Stomach (tissue), 4 donors: ENCODE results near the gene LPA.

Source experiments
- POLR2A ChIP-seq, 4 donors: fragments of 450-650 bp; IDR thresholded peaks; one replicate each; pipeline ENCODE4 v1.6.1; 2016; ENCODE audit warnings: antibody characterized with exemption in 4 of 4, control low read depth in 2 of 4, mild to moderate bottlenecking in 1 of 4, moderate library complexity in 1 of 4
- TF ChIP-seq, protein P1 (sequence below), 7 experiments: fragments of 450-650 bp in 4 of 7; fragments of 200-600 bp in 3 of 7; sonication (generic) in 3 of 7; IDR thresholded peaks; one replicate each; pipeline ENCODE4 v1.5.1; 2016 to 2019; ENCODE audit warnings: antibody characterized with exemption in 7 of 7, control low read depth in 2 of 7, mild to moderate bottlenecking in 1 of 7

DNA sequence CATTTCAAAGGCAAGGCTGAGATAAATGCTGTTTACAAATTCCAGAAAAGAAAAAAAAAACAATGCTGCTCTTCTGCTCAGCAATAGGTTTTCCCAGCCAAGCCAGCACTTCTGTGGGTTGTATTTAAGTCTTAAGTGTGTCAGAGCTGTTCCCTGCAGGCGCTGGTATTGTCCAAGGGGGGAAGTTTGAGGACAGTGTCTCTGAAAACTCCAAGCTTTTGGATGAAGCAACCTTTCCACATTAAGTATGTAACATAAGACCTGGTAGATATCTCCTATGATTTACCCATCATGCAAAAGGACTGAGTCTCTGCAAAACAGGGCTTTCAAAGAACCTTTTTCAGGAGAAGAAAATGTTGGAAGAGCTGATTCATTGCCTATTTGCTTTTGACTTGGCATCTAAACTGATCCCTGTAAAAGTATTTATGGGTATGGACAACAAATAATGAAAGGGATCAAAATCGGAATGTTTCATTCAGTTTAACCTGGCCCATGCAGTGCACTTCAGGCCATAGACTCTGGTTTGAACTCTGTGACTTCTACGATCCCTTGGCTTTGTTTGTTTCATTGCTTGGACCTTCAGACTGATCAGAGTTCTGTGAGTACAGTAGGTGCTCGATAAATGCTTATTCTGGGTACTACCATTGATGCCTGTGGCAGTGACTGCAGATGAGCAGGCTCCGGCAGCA lies 21.8 kb upstream of the LPA start:
- TF ChIP-seq, protein P1, sequence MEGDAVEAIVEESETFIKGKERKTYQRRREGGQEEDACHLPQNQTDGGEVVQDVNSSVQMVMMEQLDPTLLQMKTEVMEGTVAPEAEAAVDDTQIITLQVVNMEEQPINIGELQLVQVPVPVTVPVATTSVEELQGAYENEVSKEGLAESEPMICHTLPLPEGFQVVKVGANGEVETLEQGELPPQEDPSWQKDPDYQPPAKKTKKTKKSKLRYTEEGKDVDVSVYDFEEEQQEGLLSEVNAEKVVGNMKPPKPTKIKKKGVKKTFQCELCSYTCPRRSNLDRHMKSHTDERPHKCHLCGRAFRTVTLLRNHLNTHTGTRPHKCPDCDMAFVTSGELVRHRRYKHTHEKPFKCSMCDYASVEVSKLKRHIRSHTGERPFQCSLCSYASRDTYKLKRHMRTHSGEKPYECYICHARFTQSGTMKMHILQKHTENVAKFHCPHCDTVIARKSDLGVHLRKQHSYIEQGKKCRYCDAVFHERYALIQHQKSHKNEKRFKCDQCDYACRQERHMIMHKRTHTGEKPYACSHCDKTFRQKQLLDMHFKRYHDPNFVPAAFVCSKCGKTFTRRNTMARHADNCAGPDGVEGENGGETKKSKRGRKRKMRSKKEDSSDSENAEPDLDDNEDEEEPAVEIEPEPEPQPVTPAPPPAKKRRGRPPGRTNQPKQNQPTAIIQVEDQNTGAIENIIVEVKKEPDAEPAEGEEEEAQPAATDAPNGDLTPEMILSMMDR (IDR thresholded peaks at IDR 0.05) = no peak
- TF ChIP-seq POLR2A (IDR thresholded peaks at IDR 0.05) = no peak
